ELF-1 (cell line): ENCODE measurements around the gene BEAN1.
"Not testable (repeated sequence)": the region's sequence is repeated elsewhere in the genome, so short reads cannot be mapped to it uniquely, and the experiment has no call there.

Experiments
- DNase-seq: peaks from one replicate; pipeline ENCODE4 v3.0.0-alpha.2; 2016; ENCODE audit warnings: low read depth, low spot score

The BEAN1 gene

DNA sequence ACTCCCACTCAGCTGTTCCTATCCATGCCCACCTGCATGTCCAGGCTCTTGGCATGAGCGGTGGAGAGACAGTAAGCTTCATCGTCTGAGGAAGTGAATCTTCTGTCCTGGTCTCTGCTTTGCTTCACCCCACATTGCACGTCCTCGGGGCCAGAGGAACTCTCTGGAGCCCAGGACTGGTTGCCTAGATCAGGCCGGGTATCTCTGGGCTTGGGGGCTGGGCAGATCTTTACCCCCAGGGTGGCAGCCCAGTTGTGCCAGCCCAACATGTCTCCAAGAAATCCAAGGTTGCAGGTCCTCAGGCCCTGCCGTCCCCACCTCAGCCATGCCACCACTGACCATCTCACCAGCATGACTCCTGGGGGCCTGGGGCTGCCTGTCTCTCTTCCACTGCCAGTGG lies 58.3 kb downstream of the BEAN1 start:
- DNase-seq = no peak

DNA sequence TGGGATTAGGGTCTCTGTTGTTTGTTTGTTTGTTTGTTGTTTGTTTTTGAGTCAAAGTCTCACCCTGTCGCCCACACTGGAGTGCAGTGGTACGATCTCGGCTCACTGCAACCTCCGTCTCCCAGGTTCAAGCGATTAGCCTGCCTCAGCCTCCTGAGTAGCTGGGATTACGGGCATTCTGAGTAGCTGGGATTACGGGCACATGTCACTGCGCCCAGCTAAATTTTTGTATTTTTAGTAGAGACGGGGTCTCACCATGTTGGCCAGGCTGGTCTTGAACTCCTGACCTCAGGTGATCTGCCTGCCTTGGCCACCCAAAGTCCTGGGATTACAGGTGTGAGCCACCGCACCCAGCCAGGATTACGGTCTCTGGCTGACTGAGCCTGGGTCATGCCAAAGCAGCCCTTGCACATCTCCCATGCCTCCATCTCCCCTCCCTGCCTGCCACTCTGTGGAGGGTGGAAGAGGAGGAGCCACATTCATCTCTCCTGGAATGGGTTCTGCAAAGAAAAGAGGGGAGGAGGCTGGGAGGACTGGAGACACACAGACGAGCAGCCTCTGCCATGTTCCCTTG lies 59.2 kb downstream of the BEAN1 start:
- DNase-seq = no peak

DNA sequence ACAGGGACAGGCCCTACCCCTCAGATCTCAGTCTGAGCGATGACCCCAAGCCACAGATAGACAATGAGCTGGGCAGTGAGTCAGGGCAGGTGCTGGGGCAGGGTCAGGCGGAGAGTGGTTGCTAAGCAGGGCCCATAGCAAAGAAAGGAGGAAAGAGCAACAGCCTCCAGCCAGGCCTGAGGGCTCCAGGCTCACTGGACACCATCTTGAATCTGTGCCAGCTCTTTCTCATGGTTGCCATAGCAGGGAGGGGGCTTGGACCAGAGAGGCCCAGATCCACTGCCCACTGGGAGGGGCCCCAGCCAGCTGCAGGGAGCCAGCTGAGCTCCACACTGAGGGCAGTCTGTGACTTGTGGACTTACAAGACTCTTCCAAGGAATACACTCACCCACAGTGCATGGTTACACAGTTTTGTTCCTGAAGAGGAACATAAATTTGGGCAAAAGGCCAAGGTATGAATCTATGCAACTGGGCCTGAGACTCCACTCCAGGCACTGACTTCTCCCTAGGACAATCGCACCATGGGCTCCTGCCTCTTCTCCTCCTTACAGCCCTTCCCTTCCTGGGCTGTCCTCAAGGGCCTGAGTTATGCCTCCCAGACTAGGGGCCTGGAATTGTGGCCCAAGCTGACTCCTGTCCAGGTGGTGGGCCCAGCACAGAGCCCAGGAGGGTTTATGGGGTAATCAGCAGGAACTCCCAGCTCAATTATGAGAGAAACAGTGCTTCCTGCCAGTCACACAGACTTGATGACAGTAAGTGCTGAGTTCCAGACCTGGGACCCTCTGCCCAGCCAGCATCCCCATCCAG lies 59.9 kb downstream of the BEAN1 start:
- peak; percentile 28 for DNase-seq

DNA sequence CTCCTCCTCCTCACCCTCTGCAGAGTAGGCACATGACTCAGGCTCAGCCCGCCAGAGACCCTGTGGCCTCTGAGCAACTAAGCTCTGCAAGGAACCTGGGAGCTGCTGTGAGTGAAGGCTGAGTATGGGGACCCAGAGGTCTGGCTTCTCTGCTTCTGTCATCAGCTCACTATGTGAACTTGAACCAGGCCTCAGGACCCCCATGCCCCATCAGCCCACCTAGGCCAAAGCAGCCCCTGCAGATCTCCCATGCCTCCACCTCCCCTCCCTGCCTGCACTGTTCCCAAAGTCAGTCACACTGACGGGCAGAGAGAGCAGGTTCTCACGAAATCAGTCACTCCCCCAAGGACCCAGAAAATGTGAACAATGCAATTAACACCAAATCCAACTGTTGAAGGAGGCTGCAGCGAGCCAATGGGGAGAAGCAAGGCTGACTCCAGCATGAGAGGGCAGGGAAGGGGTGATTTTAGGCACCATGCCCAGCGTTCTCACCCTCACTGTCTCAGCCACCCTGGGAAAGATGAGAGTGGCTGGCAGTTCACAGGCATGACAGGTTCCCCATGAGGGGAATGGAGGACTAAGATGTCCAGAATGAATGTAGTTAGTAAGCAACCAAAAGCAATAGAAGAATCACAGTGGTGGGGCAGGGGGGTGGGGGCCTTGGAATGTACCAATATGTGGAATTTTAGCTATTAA lies 60.6 kb downstream of the BEAN1 start:
- no peak for DNase-seq

DNA sequence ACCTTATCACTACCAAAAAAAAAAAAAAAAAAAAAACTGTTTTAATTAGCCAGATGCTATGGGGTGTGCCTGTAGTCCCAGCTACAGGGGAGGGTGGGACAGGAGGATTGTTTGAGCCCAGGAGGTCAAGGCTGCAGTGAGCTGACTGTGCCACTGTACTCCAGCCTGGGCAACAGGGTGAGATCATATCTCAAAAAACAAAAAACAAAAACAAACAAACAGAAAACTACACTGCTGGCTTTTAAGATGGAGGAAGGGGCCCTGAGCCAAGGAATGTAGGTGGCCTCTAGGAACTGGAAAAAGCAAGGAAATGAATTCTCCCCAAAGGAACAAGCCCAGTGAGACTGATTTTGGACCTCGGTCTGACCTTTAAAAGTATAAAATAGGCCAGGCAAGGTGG lies 61.4 kb downstream of the BEAN1 start:
- DNase-seq = no peak

DNA sequence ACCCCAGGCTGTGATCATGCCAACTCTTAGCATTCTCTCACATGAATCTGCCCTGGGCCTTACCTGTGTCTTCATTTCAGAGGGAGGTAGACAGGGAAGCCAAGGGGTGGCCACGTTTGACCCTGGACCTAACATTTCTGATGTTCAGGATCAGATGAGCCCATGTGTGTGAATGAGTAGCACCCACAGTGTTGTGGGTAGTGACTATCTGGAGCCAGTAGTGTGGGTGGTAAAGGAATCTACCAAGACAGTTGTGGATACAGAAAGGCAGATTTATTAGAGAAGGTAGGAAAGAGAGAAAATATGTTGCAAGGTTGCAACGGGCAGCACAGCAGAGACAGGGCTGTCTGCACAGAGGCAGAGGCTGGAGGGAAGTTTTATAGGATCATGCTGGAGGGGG lies 62.3 kb downstream of the BEAN1 start:
- no peak for DNase-seq

DNA sequence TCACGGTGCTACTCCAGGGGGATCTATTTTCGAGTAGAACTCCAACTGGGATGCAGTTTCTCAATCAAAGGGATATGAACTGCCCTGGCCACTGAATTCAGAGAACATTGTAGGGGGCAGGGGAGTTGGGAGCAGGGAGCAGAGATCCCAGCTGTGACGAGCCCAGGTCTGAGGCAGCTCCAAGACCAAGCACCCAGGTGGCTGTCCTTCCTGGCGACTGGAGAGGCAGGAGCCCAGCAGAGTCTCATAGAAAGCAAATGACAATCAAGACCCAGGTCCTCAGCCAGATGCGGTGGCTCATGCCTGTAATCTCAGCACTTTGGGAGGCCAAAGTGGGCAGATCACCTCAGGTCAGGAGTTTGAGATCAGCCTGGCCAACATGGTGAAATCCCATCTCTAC lies 62.7 kb downstream of the BEAN1 start:
- DNase-seq = no peak

DNA sequence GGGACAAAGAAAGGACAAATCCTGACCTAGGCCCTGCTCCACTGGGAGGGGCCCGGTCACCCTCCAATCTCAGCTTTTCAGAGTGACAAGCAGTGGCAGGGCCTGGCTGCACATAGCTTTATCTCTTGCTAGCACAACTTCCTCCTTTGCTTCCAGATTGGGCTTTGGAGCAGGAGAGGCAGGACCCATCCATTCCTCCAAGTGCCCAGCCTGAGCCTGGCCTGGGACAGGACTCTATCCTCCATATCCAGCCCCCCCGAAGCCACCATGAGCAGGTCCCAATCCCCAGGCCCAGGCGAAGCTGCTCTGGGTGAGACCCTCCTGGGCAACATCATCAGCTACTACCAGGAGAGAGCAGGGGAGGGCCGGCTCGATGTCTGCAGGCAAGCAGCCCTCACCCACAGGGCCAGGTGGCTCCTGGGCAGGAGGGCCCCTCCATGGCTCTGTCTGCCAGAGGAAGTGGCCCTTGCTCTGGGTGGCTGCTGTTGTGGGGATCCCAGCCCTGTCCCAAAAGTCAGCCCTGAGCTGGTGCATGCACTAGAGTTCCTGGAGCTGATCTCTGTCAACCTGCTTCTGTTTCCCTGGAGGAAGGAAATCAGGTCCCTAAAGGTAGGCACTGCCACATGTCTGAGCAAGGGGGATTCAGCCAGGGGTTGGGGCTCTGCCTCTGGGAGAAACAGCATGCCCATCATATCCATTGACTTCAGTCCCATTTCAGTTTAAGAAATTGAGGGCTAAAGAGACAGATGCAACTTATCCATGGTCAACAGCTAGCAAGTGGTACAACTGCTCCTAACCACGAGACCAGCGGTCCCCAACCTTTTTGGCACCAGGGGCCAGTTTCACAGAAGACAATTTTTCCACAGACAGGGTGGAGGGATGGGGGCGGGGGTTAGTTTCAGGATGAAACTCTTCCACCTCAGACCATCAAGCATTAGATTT lies 64.0 kb downstream of the BEAN1 start:
- DNase-seq = no peak

DNA sequence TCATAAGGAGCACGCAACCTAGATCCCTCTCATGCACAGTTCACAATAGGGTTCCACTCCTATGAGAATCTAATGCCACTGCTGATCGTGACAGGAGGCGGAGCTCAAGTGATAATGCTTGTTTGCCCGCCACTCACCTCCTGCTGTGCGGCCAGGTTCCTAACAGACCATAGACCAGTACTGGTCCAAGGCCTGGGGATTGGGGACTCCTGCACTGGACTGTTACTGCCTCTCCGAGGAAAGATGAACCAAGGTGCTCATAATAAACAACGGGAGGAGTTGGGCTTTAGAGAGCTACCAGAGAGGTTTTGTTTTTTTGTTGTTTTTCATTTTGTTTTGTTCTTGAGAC lies 64.6 kb downstream of the BEAN1 start:
- no peak for DNase-seq

DNA sequence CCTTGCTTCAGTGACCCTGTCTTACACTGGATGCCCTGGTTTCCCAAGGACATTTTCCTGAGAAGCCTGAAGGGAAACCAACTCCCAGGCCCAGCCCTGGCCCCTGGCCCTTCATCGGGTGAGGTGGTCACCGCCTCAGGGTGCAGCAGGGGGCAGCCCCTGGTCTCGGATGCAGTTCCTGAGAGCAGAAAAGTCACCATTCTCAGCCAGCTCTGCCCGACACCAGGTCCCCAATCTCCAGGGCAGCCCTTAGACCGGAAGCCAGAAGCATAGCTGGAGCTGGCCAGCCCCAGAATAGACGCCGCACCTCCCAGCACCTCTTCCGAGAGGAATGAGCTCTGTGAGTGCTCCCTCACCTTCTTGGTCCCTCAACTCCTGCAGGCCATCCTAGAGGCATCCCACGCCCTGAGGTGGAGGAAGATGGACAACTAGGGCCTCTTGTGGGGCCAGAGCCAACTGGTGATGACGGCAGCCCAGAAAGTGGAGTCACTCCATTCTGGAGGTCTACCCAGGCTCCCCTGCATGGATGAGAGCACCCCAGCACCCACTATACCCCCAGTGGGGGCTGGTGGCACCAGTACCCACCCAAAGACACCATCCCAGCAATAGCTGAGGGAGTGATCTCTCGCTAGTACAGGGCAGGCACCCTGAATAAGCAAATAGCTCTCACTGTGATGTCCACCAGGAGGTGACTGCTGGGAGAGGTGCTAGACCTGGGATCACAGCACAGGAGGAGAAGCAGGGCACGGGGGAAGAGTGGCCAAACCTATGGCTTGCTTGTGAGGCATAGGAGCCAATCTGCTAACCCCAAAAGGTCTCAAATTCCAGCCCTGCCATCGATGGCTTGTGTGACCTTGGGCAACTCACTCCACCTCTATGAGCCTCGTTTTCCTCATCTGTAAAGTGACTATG lies 66.7 kb downstream of the BEAN1 start:
- DNase-seq = no peak

DNA sequence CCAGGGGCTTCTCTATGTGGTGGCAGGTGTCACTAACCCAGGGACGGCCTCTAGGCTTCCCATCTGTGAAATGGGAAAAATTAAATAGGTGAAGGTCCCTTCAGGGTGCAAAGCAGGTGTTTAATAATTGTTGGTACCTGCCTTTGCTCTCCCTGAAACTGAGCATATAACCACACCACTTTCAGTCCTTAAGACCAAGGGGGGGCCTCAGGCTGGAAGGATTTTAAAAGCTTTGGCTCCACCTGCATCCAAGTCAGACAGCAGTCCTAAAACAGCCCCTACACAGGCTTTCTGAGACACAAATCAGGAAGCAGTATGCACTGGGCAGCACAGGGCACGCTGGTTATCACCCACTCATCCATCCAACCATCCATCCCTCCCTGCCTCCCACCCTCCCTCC lies 67.8 kb downstream of the BEAN1 start:
- no peak for DNase-seq

DNA sequence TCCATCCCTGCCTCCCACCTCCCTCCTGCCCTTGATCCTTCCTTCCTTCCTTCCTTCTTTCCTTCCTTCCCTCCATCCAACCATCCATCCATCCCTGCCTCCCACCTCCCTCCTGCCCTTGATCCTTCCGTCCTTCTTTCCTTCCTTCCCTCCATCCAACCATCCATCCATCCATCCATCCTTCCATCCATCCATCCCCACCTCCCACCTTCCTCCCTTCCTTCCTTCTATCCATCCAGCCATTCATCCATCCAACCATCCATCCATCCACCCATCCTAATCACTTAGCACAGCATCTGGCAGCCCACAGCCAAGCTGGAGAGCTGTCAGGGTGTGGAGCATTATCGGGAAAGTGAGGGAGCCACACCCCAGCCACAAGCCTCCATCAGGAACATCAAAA lies 68.3 kb downstream of the BEAN1 start:
- DNase-seq = no peak

DNA sequence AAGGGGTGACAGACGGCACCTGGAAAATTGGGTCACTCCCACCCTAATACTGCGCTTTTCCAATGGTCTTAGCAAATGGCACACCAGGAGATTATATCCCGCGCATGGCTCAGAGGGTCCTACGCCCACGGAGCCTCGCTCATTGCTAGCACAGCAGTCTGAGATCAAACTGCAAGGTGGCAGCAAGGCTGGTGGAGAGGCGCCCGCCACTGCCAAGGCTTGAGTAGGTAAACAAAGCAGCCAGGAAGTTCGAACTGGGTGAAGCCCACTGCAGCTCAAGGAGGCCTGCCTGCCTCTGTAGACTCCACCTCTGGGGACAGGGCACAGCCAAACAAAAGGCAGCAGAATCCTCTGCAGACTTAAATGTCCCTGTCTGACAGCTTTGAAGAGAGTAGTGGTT lies 69.1 kb downstream of the BEAN1 start:
- not testable (repeated sequence) for DNase-seq

DNA sequence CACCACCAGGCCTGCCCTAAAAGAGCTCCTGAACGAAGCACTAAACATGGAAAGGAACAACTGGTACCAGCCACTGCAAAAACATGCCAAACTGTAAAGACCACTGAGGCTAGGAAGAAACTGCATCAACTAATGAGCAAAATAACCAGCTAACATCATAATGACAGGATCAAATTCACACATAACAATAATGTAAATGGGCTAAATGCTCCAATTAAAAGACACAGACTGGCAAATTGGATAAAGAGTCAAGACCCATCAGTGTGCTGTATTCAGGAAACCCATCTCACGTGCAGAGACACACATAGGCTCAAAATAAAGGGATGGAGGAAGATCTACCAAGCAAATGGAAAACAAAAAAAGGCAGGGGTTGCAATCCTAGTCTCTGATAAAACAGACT lies 70.8 kb downstream of the BEAN1 start:
- DNase-seq = not testable (repeated sequence)

DNA sequence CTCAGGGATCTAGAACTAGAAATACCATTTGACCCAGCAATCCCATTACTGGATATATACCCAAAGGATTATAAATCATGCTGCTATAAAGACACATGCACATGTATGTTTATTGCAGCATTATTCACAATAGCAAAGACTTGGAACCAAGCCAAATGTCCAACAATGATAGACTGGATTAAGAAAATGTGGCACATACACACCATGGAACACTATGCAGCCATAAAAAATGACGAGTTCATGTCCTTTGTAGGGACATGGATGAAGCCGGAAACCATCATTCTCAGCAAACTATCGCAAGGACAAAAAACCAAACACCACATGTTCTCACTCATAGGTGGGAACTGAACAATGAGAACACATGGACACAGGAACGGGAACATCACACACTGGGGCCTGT lies 74.5 kb downstream of the BEAN1 start:
- not testable (repeated sequence) for DNase-seq

DNA sequence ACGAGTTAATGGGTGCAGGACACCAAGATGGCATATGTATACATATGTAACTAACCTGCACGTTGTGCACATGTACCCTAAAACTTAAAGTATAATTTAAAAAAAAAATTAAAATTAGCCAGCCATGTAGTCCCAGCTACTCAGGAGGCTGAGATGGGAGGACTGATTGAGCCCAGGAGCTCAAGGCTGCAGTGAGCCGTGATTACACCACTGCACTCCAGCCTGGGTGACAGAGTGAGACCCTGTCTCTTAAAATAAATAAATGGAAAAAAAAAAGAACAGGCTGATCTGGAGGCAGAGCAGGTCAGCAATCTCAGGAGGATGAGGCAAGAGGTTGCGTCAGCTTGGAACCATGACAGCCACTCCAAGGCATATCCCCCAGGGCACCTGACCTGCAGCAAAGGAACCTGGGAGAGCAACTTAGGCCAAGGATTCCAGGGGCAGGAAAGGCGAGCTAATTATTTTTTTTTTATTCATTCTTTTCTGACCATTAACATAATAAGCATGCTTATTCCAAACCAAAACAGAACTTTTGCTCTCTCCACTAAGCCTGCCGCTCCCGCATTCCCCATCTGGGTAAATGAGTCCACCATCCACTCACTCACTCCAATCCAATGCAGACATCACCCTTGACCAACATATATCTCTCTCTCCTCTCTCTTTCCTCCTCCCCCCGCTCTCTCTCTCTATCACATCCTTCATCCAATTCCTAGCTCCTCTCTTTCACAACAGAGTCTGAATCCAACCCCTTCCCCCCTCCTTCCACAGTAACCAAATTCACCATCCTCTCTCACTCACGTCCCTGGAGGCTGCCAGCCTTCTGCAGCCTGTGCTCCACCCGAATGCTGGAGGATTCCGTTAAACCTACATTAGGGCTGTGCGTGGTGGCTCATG lies 75.2 kb downstream of the BEAN1 start:
- DNase-seq = peak; percentile 52

DNA sequence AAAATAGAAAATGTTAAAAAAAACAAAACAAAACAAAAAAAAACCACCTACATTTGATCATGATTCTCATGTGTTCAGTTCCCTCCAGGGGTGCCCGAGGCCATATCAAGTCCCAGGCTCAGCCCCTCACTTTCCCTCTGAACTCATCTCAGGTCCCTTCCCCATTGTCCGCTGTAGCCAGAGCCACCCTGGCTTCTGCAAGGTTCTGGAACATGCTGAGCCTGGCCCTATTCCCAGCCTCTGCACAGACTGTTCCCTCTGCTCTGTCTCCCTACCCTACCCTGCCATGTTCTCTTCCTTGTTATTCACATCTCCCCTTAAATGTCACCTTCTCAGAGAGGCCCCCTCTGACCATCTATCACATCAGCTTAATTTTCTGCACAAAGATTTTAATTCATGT lies 75.9 kb downstream of the BEAN1 start:
- DNase-seq = no peak

DNA sequence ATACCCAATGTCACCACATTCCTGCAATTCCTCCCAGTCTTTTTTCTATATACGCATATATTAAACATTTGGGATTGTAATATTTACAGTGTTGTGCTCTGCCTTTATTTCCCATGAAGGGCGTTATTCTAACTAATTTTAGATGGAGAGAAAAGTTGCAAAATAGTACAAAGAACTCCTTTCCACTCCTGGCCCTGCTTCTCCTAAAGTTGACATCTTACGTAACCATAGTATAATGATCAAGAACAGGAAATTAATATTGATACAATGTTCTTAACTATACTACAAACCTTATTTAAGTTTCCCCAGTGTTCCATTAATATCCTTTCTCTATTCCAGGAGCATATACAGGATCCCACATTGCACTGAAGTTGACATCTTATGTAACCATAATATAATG lies 76.5 kb downstream of the BEAN1 start:
- DNase-seq = no peak

DNA sequence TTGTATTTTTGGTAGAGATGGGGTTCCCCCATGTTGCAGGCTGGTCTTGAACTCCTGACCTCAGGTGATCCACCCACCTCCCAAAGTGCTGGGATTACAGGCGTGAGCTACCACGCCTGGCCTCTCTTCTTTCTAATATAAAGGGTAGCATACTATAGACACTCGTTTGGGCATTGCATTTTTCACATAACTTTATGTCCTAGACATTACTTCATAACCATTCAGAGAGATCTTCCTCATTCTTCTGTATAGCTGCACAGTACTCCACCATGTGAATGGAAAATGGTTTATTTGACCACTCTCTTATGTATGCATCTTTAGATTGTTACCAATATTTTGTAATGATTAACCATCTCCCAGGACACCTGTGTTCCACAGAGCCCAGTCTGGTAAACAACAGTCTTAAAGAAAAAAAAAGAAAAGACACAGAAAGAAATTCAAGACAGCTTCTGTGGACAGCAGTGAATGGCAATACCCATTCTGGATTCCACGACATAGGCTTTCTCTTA lies 80.7 kb downstream of the BEAN1 start:
- no peak for DNase-seq
